ENCODE results near the gene CTIF. TPM values are rescaled to one million over a fixed set of nuclear protein-coding genes. Genes with fewer than 3 reads are reported as not detected.

Gene CTIF
- total and polyA plus RNA-seq, 2 experiments from 2014 or later = 8.6 to 14.4 TPM

DNA sequence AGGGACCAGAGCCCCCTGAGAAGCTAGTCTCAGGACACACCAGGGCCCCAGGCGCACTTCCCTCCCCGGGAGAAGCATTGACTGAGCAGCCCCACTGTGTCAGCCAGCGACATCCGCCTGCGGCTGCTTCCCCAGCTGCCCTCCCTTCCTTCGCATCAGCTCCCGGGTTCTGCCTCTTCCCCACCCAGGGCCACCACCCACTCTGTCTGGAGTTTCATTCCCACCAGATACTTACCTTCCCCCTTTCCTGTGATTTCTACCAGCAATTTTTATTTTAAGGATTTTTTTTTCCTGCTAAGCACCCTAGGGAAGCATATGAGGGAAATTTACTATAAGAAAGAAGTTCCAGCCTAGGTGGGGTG, 312.7 kb downstream of the CTIF start:
- Mint-ChIP-seq H3K27ac (peak overlapping the region; percentile 58), H3K9me3 (no peaks in the 10 kb centered on the region), H3K4me1 (peaks cover 35% of the 10 kb centered on the region), H3K27me3 (ENCODE audit: insufficient read depth, low read depth, poor library complexity) (peaks cover 6% of the 10 kb centered on the region), H3K4me3 (no peak overlapping the region), H3K36me3 (ENCODE audit: low read depth) (no peaks in the 10 kb centered on the region; the same call in 2 of the 3 replicates)
- Histone ChIP-seq H3K4me3 (no peak overlapping the region), H3K27me3 (ENCODE audit: insufficient read depth) (no peaks in the 10 kb centered on the region), H2AFZ (no peak overlapping the region), H4K20me1 (replicated peaks; ENCODE audit: insufficient read depth) (no peaks in the 10 kb centered on the region), H3K4me1 (ENCODE audit: insufficient read depth) (peaks cover 8% of the 10 kb centered on the region), H3K9me2 (ENCODE audit: insufficient read depth) (no peaks in the 10 kb centered on the region), H3K27ac (ENCODE audit: low read depth) (no peak overlapping the region), H3K36me3 (ENCODE audit: insufficient read depth) (no peaks in the 10 kb centered on the region), H3F3A (replicated peaks; ENCODE audit: low read depth) (no peaks in the 10 kb centered on the region), H3K4me2 (no peak overlapping the region), H3K79me2 (replicated peaks; ENCODE audit: insufficient read depth) (no peaks in the 10 kb centered on the region)
- ATAC-seq = peak; percentile 53
- TF ChIP-seq REST (IDR thresholded peaks at IDR 0.05; ENCODE audit: unreplicated experiment) (no peak), NANOG (IDR thresholded peaks at IDR 0.05; ENCODE audit: borderline replicate concordance) (no peak), ETS1 (IDR thresholded peaks at IDR 0.05) (no peak), EZH2 (IDR thresholded peaks at IDR 0.05; ENCODE audit: low read depth, unreplicated experiment) (no peak), CREB1 (CRISPR knock-in tag; IDR thresholded peaks at IDR 0.05; ENCODE audit: low read depth) (no peak), ZNF114 (CRISPR knock-in tag; IDR thresholded peaks at IDR 0.05) (no peak), POLR2AphosphoS5 (IDR thresholded peaks at IDR 0.05; ENCODE audit: low read depth) (no peak), STAT1 (IDR thresholded peaks at IDR 0.05; ENCODE audit: unreplicated experiment) (no peak)
- no peak for DNase-seq (ENCODE audit: low spot score)

- no peaks in the 10 kb centered on the region for H3F3A ChIP-seq (replicated peaks; ENCODE audit: low read depth)
- H3K4me1 Mint-ChIP-seq = peaks cover 35% of the 10 kb centered on the region
- peaks cover 7% of the 10 kb centered on the region for H3K27me3 Mint-ChIP-seq (ENCODE audit: insufficient read depth, low read depth, poor library complexity)
- no peaks in the 10 kb centered on the region for H3K36me3 ChIP-seq (ENCODE audit: insufficient read depth)
- ATAC-seq (no peak), DNase-seq (ENCODE audit: low spot score) (no peak)
- H3K27ac ChIP-seq (ENCODE audit: low read depth) = no peak overlapping the region
- H3K9me3 Mint-ChIP-seq = no peaks in the 10 kb centered on the region
- no peaks in the 10 kb centered on the region; the same call in 2 of the 3 replicates for H3K36me3 Mint-ChIP-seq (ENCODE audit: low read depth)
- no peak for TF ChIP-seq CREB1 (CRISPR knock-in tag; IDR thresholded peaks at IDR 0.05; ENCODE audit: low read depth)
- no peak for TF ChIP-seq EZH2 (IDR thresholded peaks at IDR 0.05; ENCODE audit: low read depth, unreplicated experiment)
- peaks cover 8% of the 10 kb centered on the region for H3K4me1 ChIP-seq (ENCODE audit: insufficient read depth)
- H3K4me3 ChIP-seq = no peak overlapping the region
- H3K27ac Mint-ChIP-seq = no peak overlapping the region
- H3K79me2 ChIP-seq (replicated peaks; ENCODE audit: insufficient read depth) = no peaks in the 10 kb centered on the region
- H3K27me3 ChIP-seq (ENCODE audit: insufficient read depth) = no peaks in the 10 kb centered on the region
- no peaks in the 10 kb centered on the region for H3K9me2 ChIP-seq (ENCODE audit: insufficient read depth)
- H4K20me1 ChIP-seq (replicated peaks; ENCODE audit: insufficient read depth) = no peaks in the 10 kb centered on the region
- H3K4me2 ChIP-seq = no peak overlapping the region
- no peak overlapping the region for H2AFZ ChIP-seq
- H3K4me3 Mint-ChIP-seq = no peak overlapping the region
These were observed 313.5 kb downstream of the CTIF start for GRCh38 chr18:48852292-48852691.
